SK-N-SH (cell line): Measurements from ENCODE around the gene EIF1B. TPM values are rescaled to one million over a fixed set of nuclear protein-coding genes. Genes with fewer than 3 reads are reported as not detected.
A peak's percentile ranks its signal among the peaks of the same experiment; 100 is the strongest.

Source experiments
- CTCF ChIA-PET: fragments of 300-600, 350-600 bp; formaldehyde crosslinking; extraction: SDS; loops from one replicate; lab custom pipeline; 2021; lab: Yijun Ruan, JAX
- POLR2A ChIA-PET: fragments of 350-600 bp; sonication (Branson Sonifier 250); formaldehyde crosslinking; extraction: SDS; loops from one replicate; lab custom pipeline; 2020; ENCODE audit warnings: antibody characterized with exemption, inconsistent platforms; lab: Yijun Ruan, JAX
- DNase-seq: peaks from one replicate; pipeline ENCODE4 v3.0.0; 2012
- H2AFZ ChIP-seq: fragments of 200-600 bp; sonication (generic); 2 replicates; pipeline ENCODE4 v1.8.1; 2016; ENCODE audit warnings: antibody characterized with exemption, mild to moderate bottlenecking, low read depth
- H3F3A ChIP-seq: fragments of 200-600 bp; sonication (generic); replicated peaks from 2 replicates; pipeline ENCODE3; 2016; ENCODE audit warnings: antibody characterized with exemption, mild to moderate bottlenecking; ENCODE audit not compliant: insufficient read depth
- H3K27ac ChIP-seq, 2 experiments: fragments of 200-500 bp in 1 of 2; fragments of 200-600 bp in 1 of 2; sonication (Bioruptor generic) in 1 of 2; sonication (generic), shearing (Covaris generic) in 1 of 2; 2 replicates each; pipeline versions ENCODE4 v1.5.1 to v1.6.1; 2014 to 2016; ENCODE audit warnings: low read depth in 2 of 2, inconsistent platforms in 1 of 2, low read length in 1 of 2, mild to moderate bottlenecking in 1 of 2, mixed read lengths in 1 of 2
- H3K27me3 ChIP-seq: fragments of 200-600 bp; sonication (generic), shearing (Covaris generic); 2 replicates; pipeline ENCODE4 v1.6.1; 2016; ENCODE audit warnings: mixed run types; ENCODE audit not compliant: insufficient read depth
- H3K36me3 ChIP-seq, 2 experiments: fragments of 200-500 bp in 1 of 2; fragments of 200-600 bp in 1 of 2; sonication (Bioruptor generic) in 1 of 2; sonication (generic) in 1 of 2; replicated peaks in 1 of 2; 2 replicates each; pipeline versions ENCODE3 to v1.5.1; 2014 to 2016; ENCODE audit warnings: low read length in 1 of 2, mild to moderate bottlenecking in 1 of 2; ENCODE audit not compliant: insufficient read depth in 2 of 2, control insufficient read depth in 1 of 2
- H3K4me1 ChIP-seq, 2 experiments: fragments of 200-500 bp in 1 of 2; fragments of 200-600 bp in 1 of 2; sonication (Bioruptor generic) in 1 of 2; sonication (generic), shearing (Covaris generic) in 1 of 2; 2 replicates each; pipeline versions ENCODE4 v1.5.1 to v1.6.1; 2014 to 2016; ENCODE audit warnings: low read depth in 1 of 2, low read length in 1 of 2, mixed run types in 1 of 2; ENCODE audit not compliant: insufficient read depth in 2 of 2, control insufficient read depth in 1 of 2
- H3K4me2 ChIP-seq: fragments of 200-600 bp; sonication (generic), shearing (Covaris generic); 2 replicates; pipeline ENCODE4 v1.6.1; 2017; ENCODE audit warnings: mixed run types
- H3K4me3 ChIP-seq, 2 experiments: fragments of 200-500 bp in 1 of 2; fragments of 200-600 bp in 1 of 2; sonication (Bioruptor generic) in 1 of 2; sonication (generic), shearing (Covaris generic) in 1 of 2; 2 replicates each; pipeline versions ENCODE4 v1.5.1 to v1.8.1; 2014 to 2016; ENCODE audit warnings: low read depth in 2 of 2, inconsistent platforms in 1 of 2, low read length in 1 of 2, mild to moderate bottlenecking in 1 of 2, mixed read lengths in 1 of 2, moderate library complexity in 1 of 2
- H3K79me2 ChIP-seq: fragments of 200-600 bp; sonication (generic); 2 replicates; pipeline ENCODE4 v1.8.1; 2017; ENCODE audit warnings: mild to moderate bottlenecking; ENCODE audit not compliant: insufficient read depth
- H3K9ac ChIP-seq: fragments of 200-600 bp; sonication (generic); 2 replicates; pipeline ENCODE4 v1.6.1; 2017; ENCODE audit warnings: mixed run types
- H3K9me2 ChIP-seq: fragments of 200-600 bp; sonication (generic); 2 replicates; pipeline ENCODE4 v1.6.1; 2017; ENCODE audit warnings: mixed run types
- H3K9me3 ChIP-seq: fragments of 200-600 bp; sonication (generic); 2 replicates; pipeline ENCODE4 v1.6.1; 2017; ENCODE audit warnings: mixed run types, mild to moderate bottlenecking, moderate library complexity
- H4K20me1 ChIP-seq: fragments of 200-600 bp; sonication (generic); 2 replicates; pipeline ENCODE4 v1.6.1; 2017; ENCODE audit warnings: mild to moderate bottlenecking, mixed run types; ENCODE audit not compliant: insufficient read depth
- CHD2 ChIP-seq: fragments of 150-350 bp; IDR thresholded peaks from 2 replicates; pipeline ENCODE4 v1.6.1; 2018; ENCODE audit warnings: low read length; ENCODE audit not compliant: partially characterized antibody
- CTCF ChIP-seq: fragments of 200-600 bp; sonication (generic); IDR thresholded peaks from 2 replicates; pipeline ENCODE4 v1.6.1; 2017; ENCODE audit warnings: antibody characterized with exemption, mild to moderate bottlenecking, moderate library complexity
- ELF1 ChIP-seq: IDR thresholded peaks from 2 replicates; pipeline ENCODE4 v1.4.0; 2012
- EP300 ChIP-seq, 2 experiments: IDR thresholded peaks; 2 replicates each; pipeline versions ENCODE4 v1.4.0 to v1.6.1; 2012; ENCODE audit warnings: borderline replicate concordance in 1 of 2, low read depth in 1 of 2, low read length in 1 of 2
- EZH2phosphoT487 ChIP-seq: fragments of 200-600 bp; sonication (generic); IDR thresholded peaks from 2 replicates; pipeline ENCODE4 v1.6.1; 2017; ENCODE audit warnings: low read depth, mixed run types, mild to moderate bottlenecking, antibody characterized with exemption, moderate library complexity, borderline replicate concordance
- FOXM1 ChIP-seq: IDR thresholded peaks from 2 replicates; pipeline ENCODE4 v1.4.0; 2012; ENCODE audit warnings: low read depth, mild to moderate bottlenecking
- GABPA ChIP-seq: IDR thresholded peaks from 2 replicates; pipeline ENCODE4 v1.4.0; 2012; ENCODE audit warnings: low read depth, mild to moderate bottlenecking
- GATA2 ChIP-seq: sonication (generic); formaldehyde crosslinking; IDR thresholded peaks from 2 replicates; pipeline ENCODE4 v1.5.0; 2020; ENCODE audit warnings: mild to moderate bottlenecking, missing genetic modification reagents
- MEF2A ChIP-seq: IDR thresholded peaks from 2 replicates; pipeline ENCODE4 v1.4.0; 2012; ENCODE audit warnings: low read depth, borderline replicate concordance
- MXI1 ChIP-seq: IDR thresholded peaks from 2 replicates; pipeline ENCODE4 v1.6.1; 2012; ENCODE audit warnings: mild to moderate bottlenecking, low read depth, low read length, improper control_type of control experiment
- NFIC ChIP-seq: IDR thresholded peaks from 2 replicates; pipeline ENCODE4 v1.4.0; 2012; ENCODE audit warnings: borderline replicate concordance
- NRF1 ChIP-seq: IDR thresholded peaks from 2 replicates; pipeline ENCODE4 v1.6.1; 2012; ENCODE audit warnings: low read depth, mild to moderate bottlenecking, low read length
- POLR2AphosphoS5 ChIP-seq: IDR thresholded peaks from 2 replicates; pipeline ENCODE4 v1.6.1; 2012; ENCODE audit warnings: low read depth, low read length
- RAD21 ChIP-seq: IDR thresholded peaks from 2 replicates; pipeline ENCODE4 v1.6.1; 2012; ENCODE audit warnings: mild to moderate bottlenecking, low read length
- RFX5 ChIP-seq: IDR thresholded peaks from 2 replicates; pipeline ENCODE4 v1.6.1; 2012; ENCODE audit warnings: mild to moderate bottlenecking, improper control_type of control experiment, low read length
- RXRA ChIP-seq: IDR thresholded peaks from 2 replicates; pipeline ENCODE4 v1.4.0; 2012; ENCODE audit warnings: low read depth, mild to moderate bottlenecking, borderline replicate concordance
- SIN3A ChIP-seq: IDR thresholded peaks from 2 replicates; pipeline ENCODE4 v1.6.1; 2012; ENCODE audit warnings: low read depth, mild to moderate bottlenecking, low read length, moderate library complexity, borderline replicate concordance
- SMC3 ChIP-seq: IDR thresholded peaks from 2 replicates; pipeline ENCODE4 v1.6.1; 2012; ENCODE audit warnings: low read depth, low read length, improper control_type of control experiment
- TAF1 ChIP-seq: IDR thresholded peaks from 2 replicates; pipeline ENCODE4 v1.6.1; 2012; ENCODE audit warnings: low read depth, mild to moderate bottlenecking, low read length, moderate library complexity, borderline replicate concordance
- TCF12 ChIP-seq: IDR thresholded peaks from 2 replicates; pipeline ENCODE4 v1.4.0; 2012
- TEAD4 ChIP-seq: IDR thresholded peaks from 2 replicates; pipeline ENCODE4 v1.4.0; 2012; ENCODE audit warnings: mild to moderate bottlenecking, borderline replicate concordance; ENCODE audit not compliant: insufficient read depth
- USF1 ChIP-seq: IDR thresholded peaks from 2 replicates; pipeline ENCODE4 v1.4.0; 2012; ENCODE audit warnings: low read depth, borderline replicate concordance
- YY1 ChIP-seq: IDR thresholded peaks from 2 replicates; pipeline ENCODE4 v1.4.0; 2012; ENCODE audit warnings: low read depth, mild to moderate bottlenecking
- WGBS: methylation state at CpG from one replicate; pipeline ENCODE4 v1.1.6; 2017; ENCODE audit warnings: low lambda C conversion rate; 5-methylcytosine and 5-hydroxymethylcytosine counted together
- polyA plus RNA-seq, 3 experiments: library from polyadenylated mRNA; depleted of rRNA; stranded (reverse); fragments of >200 nt; gene quantifications; 2 replicates each; pipeline ENCODE4 v1.2.3, GENCODE V29; 2012
- TF ChIP-seq, protein P1 (sequence below): IDR thresholded peaks from 2 replicates; pipeline ENCODE4 v1.6.1; 2012; ENCODE audit warnings: mild to moderate bottlenecking, low read depth, low read length, moderate library complexity
- TF ChIP-seq, protein P2 (sequence below): fragments of 150-350 bp; IDR thresholded peaks from 2 replicates; pipeline ENCODE4 v1.6.1; 2017; ENCODE audit warnings: antibody characterized with exemption, low read length, low read depth, borderline replicate concordance

EIF1B gene
- polyA plus RNA-seq (2012; rRNA removed) = 21.4 and 22.9 TPM in 2 replicates
- polyA plus RNA-seq (2012; cell fraction: cytosol; rRNA removed) = 36.1 and 44.5 TPM in 2 replicates
- polyA plus RNA-seq (2012; cell fraction: nucleus; rRNA removed) = 8.9 and 20.2 TPM in 2 replicates

DNA sequence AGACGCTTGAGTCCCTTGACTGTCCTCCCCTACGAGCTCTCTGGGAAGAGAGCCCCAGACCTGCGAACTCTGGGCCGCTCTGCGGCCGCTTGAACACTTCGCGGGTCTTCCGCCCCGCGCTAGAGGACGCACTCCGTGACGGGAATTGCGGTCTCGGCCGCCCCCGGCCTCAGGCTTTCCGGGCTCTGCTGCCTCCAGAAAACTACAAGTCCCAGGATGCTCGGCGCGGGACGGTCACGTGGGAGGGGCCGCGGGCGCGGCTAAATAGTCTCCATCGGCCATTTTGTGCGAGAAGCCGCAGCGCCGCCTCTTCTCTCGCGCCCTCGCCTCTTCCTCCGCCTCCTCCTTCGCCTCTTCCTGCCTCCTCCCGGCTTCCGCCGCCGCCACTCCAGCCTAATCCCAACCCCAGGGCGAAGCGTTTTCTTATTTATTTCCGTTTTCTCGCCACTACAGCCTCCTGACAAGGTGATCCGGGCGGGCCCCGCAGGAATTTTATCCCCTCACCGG lies at the start of gene EIF1B:
EIF1B (plus strand) TSS at position 290 of the 507 bp plus-strand sequence. CDS start 235 bp downstream, outside the sequence.
- Histone ChIP-seq H3K27ac (peak within 1 kb of the TSS; percentile 91 to 96), H4K20me1 (0 out of 2 replicates have a peak, but pooled peaks cover 3% of the 10 kb centered on the region), H3K9me3 (no peaks in the 10 kb centered on the region), H3K79me2 (peaks cover 21% of the 10 kb centered on the region), H3F3A (peaks cover 8% of the 10 kb centered on the region), H3K4me3 (peak within 1 kb of the TSS; percentile 95 to 96), H3K27me3 (no peaks in the 10 kb centered on the region), H3K4me2 (peak within 1 kb of the TSS; percentile 83), H2AFZ (peak within 1 kb of the TSS; percentile 86), H3K9ac (peak within 1 kb of the TSS; percentile 91), H3K9me2 (no peaks in the 10 kb centered on the region), H3K36me3 (peaks cover 26 to 30% of the 10 kb centered on the region in 2 experiments), H3K4me1 (peaks cover 0 to 18% of the 10 kb centered on the region in 2 experiments; a peak in 3 of 4 replicates)
- 5% methylated on average over 33 of the region's 50 CpGs for WGBS
- POLR2A ChIA-PET = interaction anchor here (0.6 kb wide), 1 partner anchor 1821 kb away, joined by 3 read pairs; no protein-coding TSS in a partner anchor
- CTCF ChIA-PET = interaction anchor here (0.7 to 13.0 kb wide), 21 partner anchors 8 to 903 kb away, joined by 3 to 289 read pairs (median 5); partner anchors contain the start of gene RPSA
- peak; percentile 96 for DNase-seq
- peak; percentile 68 for TF ChIP-seq GABPA
- peak; percentile 47 for TF ChIP-seq MXI1
- TF ChIP-seq TEAD4 = 0 out of 2 replicates have a peak, but pooled peaks have one; percentile 41
- no peak for TF ChIP-seq MEF2A
- peak; percentile 19; the same call in 1 of the 2 replicates for TF ChIP-seq NRF1
- peak; percentile 92 for TF ChIP-seq YY1
- TF ChIP-seq FOXM1 = no peak
- no peak for TF ChIP-seq EZH2phosphoT487
- TF ChIP-seq ELF1 = peak; percentile 89
- peak; percentile 80 for TF ChIP-seq CHD2
- 0 out of 4 replicates have a peak, but pooled peaks of 1 of the 2 experiments have one; percentile 4 for TF ChIP-seq EP300 (IDR thresholded peaks at IDR 0.05; ENCODE audit: borderline replicate concordance in 1 of 2, low read depth in 1 of 2, low read length in 1 of 2)
- no peak for TF ChIP-seq RFX5
- TF ChIP-seq TCF12 = no peak
- TF ChIP-seq POLR2AphosphoS5 = peak; percentile 79; the same call in 1 of the 2 replicates
- TF ChIP-seq RXRA = no peak
- TF ChIP-seq TAF1 = 0 out of 2 replicates have a peak, but pooled peaks have one; percentile 16
- no peak; the same call in 1 of the 2 replicates for TF ChIP-seq SIN3A
- peak; percentile 51 for TF ChIP-seq RAD21
- TF ChIP-seq, protein P1, sequence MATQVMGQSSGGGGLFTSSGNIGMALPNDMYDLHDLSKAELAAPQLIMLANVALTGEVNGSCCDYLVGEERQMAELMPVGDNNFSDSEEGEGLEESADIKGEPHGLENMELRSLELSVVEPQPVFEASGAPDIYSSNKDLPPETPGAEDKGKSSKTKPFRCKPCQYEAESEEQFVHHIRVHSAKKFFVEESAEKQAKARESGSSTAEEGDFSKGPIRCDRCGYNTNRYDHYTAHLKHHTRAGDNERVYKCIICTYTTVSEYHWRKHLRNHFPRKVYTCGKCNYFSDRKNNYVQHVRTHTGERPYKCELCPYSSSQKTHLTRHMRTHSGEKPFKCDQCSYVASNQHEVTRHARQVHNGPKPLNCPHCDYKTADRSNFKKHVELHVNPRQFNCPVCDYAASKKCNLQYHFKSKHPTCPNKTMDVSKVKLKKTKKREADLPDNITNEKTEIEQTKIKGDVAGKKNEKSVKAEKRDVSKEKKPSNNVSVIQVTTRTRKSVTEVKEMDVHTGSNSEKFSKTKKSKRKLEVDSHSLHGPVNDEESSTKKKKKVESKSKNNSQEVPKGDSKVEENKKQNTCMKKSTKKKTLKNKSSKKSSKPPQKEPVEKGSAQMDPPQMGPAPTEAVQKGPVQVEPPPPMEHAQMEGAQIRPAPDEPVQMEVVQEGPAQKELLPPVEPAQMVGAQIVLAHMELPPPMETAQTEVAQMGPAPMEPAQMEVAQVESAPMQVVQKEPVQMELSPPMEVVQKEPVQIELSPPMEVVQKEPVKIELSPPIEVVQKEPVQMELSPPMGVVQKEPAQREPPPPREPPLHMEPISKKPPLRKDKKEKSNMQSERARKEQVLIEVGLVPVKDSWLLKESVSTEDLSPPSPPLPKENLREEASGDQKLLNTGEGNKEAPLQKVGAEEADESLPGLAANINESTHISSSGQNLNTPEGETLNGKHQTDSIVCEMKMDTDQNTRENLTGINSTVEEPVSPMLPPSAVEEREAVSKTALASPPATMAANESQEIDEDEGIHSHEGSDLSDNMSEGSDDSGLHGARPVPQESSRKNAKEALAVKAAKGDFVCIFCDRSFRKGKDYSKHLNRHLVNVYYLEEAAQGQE = no peak
- no peak for TF ChIP-seq GATA2 (CRISPR knock-in tag)
- TF ChIP-seq, protein P2, sequence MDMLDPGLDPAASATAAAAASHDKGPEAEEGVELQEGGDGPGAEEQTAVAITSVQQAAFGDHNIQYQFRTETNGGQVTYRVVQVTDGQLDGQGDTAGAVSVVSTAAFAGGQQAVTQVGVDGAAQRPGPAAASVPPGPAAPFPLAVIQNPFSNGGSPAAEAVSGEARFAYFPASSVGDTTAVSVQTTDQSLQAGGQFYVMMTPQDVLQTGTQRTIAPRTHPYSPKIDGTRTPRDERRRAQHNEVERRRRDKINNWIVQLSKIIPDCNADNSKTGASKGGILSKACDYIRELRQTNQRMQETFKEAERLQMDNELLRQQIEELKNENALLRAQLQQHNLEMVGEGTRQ = peak; percentile 84
- peak; percentile 97 for TF ChIP-seq USF1
- peak; percentile 33 for TF ChIP-seq SMC3
- TF ChIP-seq NFIC = no peak
- peak; percentile 81 for TF ChIP-seq CTCF
